WTC11 (cell line): Measurements from ENCODE around the gene PLPPR1. TPM values are rescaled to one million over a fixed set of nuclear protein-coding genes. Genes with fewer than 3 reads are reported as not detected.

Experiments
- ATAC-seq: fragments of 200-7000 bp; cut with Tn5 transposase; 2 replicates; pipeline ENCODE4 v1.10.0; 2021; ENCODE audit warnings: mild to moderate bottlenecking, moderate library complexity
- CTCF ChIA-PET: fragments of 300-600 bp; sonication (Branson Sonifier 250); formaldehyde crosslinking; loops from one replicate; lab custom pipeline; 2021; ENCODE audit warnings: antibody characterized with exemption; lab: Charles Lee
- POLR2A ChIA-PET: fragments of 350-600 bp; sonication (Branson Sonifier 250); formaldehyde crosslinking; loops from one replicate; lab custom pipeline; 2021; ENCODE audit warnings: antibody characterized with exemption; lab: Charles Lee
- DNase-seq: peaks from one replicate; pipeline ENCODE4 v3.0.0; 2021; ENCODE audit warnings: low spot score
- H3K27ac Mint-ChIP-seq: 2 replicates; pipeline ENCODE4 v1.8.0; 2021; ENCODE audit warnings: mixed read lengths
- H3K27me3 Mint-ChIP-seq: 2 replicates; pipeline ENCODE4 v1.8.0; 2021; ENCODE audit warnings: low read depth, mild to moderate bottlenecking, moderate library complexity, mixed read lengths
- H3K36me3 Mint-ChIP-seq: 2 replicates; pipeline ENCODE4 v1.8.0; 2021; ENCODE audit warnings: mixed read lengths
- H3K4me1 Mint-ChIP-seq: 2 replicates; pipeline ENCODE4 v1.8.0; 2022; ENCODE audit warnings: mixed read lengths
- H3K4me3 Mint-ChIP-seq: 2 replicates; pipeline ENCODE4 v1.8.0; 2021; ENCODE audit warnings: mild to moderate bottlenecking, moderate library complexity, mixed read lengths
- H3K9me3 Mint-ChIP-seq: 2 replicates; pipeline ENCODE4 v1.8.0; 2021; ENCODE audit warnings: mixed read lengths
- AR ChIP-seq: fragments of 250-450 bp; sonication (Bioruptor Pico); IDR thresholded peaks from 2 replicates; pipeline ENCODE4 v1.9.0; 2021; ENCODE audit warnings: mild to moderate bottlenecking
- ATF6 ChIP-seq: sonication (generic); formaldehyde crosslinking; IDR thresholded peaks from 2 replicates; pipeline ENCODE4 v1.8.1; 2023; ENCODE audit warnings: mild to moderate bottlenecking, missing genetic modification reagents
- CBFB ChIP-seq: sonication (generic); formaldehyde crosslinking; IDR thresholded peaks from 2 replicates; pipeline ENCODE4 v1.8.1; 2022; ENCODE audit warnings: mild to moderate bottlenecking, low read depth, missing genetic modification reagents
- E2F1 ChIP-seq: sonication (generic); formaldehyde crosslinking; IDR thresholded peaks from 2 replicates; pipeline ENCODE4 v1.8.0; 2022; ENCODE audit warnings: mild to moderate bottlenecking, missing genetic modification reagents
- E2F5 ChIP-seq: sonication (generic); formaldehyde crosslinking; IDR thresholded peaks from 2 replicates; pipeline ENCODE4 v1.8.1; 2022; ENCODE audit warnings: mild to moderate bottlenecking, moderate library complexity, missing genetic modification reagents
- FOXJ3 ChIP-seq: sonication (generic); formaldehyde crosslinking; IDR thresholded peaks from 2 replicates; pipeline ENCODE4 v1.9.0; 2021; ENCODE audit warnings: missing genetic modification reagents, mild to moderate bottlenecking, borderline replicate concordance
- FOXK1 ChIP-seq: sonication (generic); formaldehyde crosslinking; IDR thresholded peaks from 2 replicates; pipeline ENCODE4 v1.8.0; 2022; ENCODE audit warnings: mild to moderate bottlenecking, moderate library complexity, missing genetic modification reagents
- GTF2I ChIP-seq: fragments of 250-450 bp; sonication (Bioruptor Pico); conservative IDR thresholded peaks from 2 replicates; pipeline ENCODE4 v1.4.0; 2021; ENCODE audit warnings: mild to moderate bottlenecking
- NFE2L1 ChIP-seq: sonication (generic); formaldehyde crosslinking; IDR thresholded peaks from 2 replicates; pipeline ENCODE4 v1.8.1; 2023; ENCODE audit warnings: missing genetic modification reagents
- NR1H2 ChIP-seq: sonication (generic); formaldehyde crosslinking; IDR thresholded peaks from 2 replicates; pipeline ENCODE4 v1.9.0; 2021; ENCODE audit warnings: mild to moderate bottlenecking, moderate library complexity, missing genetic modification reagents
- NR2C2 ChIP-seq: sonication (generic); formaldehyde crosslinking; IDR thresholded peaks from 2 replicates; pipeline ENCODE4 v1.8.0; 2022; ENCODE audit warnings: mild to moderate bottlenecking, missing genetic modification reagents
- NR3C1 ChIP-seq: sonication (generic); formaldehyde crosslinking; conservative IDR thresholded peaks from 2 replicates; pipeline ENCODE4 v1.8.1; 2023; ENCODE audit warnings: low read depth, mild to moderate bottlenecking, missing genetic modification reagents
- RELA ChIP-seq: sonication (generic); formaldehyde crosslinking; IDR thresholded peaks from 2 replicates; pipeline ENCODE4 v1.8.1; 2022; ENCODE audit warnings: missing genetic modification reagents, mild to moderate bottlenecking, borderline replicate concordance
- SMAD3 ChIP-seq: sonication (generic); formaldehyde crosslinking; IDR thresholded peaks from 2 replicates; pipeline ENCODE4 v1.8.0; 2022; ENCODE audit warnings: missing genetic modification reagents, mild to moderate bottlenecking, borderline replicate concordance
- STAT6 ChIP-seq: sonication (generic); formaldehyde crosslinking; conservative IDR thresholded peaks from 2 replicates; pipeline ENCODE4 v1.8.1; 2023; ENCODE audit warnings: mild to moderate bottlenecking, low read depth, missing genetic modification reagents, moderate library complexity
- TCF7 ChIP-seq: sonication (generic); formaldehyde crosslinking; IDR thresholded peaks from 2 replicates; pipeline ENCODE4 v1.8.0; 2022; ENCODE audit warnings: mild to moderate bottlenecking, low read depth, missing genetic modification reagents, moderate library complexity
- USF1 ChIP-seq: sonication (generic); formaldehyde crosslinking; IDR thresholded peaks from 2 replicates; pipeline ENCODE4 v1.8.0; 2022; ENCODE audit warnings: mild to moderate bottlenecking, missing genetic modification reagents
- ZNF121 ChIP-seq: sonication (generic); formaldehyde crosslinking; IDR thresholded peaks from 2 replicates; pipeline ENCODE4 v1.8.0; 2023; ENCODE audit warnings: missing genetic modification reagents
- ZNF232 ChIP-seq: sonication (generic); formaldehyde crosslinking; IDR thresholded peaks from 2 replicates; pipeline ENCODE4 v1.8.0; 2022; ENCODE audit warnings: mild to moderate bottlenecking, missing genetic modification reagents
- ZNF396 ChIP-seq: fragments of 250-450 bp; sonication (Bioruptor Pico); IDR thresholded peaks from 2 replicates; pipeline ENCODE4 v1.8.0; 2021; ENCODE audit warnings: mild to moderate bottlenecking, moderate library complexity, borderline replicate concordance
- ZNF416 ChIP-seq: fragments of 250-450 bp; sonication (Bioruptor Pico); IDR thresholded peaks from 2 replicates; pipeline ENCODE4 v1.9.0; 2021; ENCODE audit warnings: mild to moderate bottlenecking, inconsistent platforms
- ZNF671 ChIP-seq: fragments of 250-450 bp; sonication (Bioruptor Pico); IDR thresholded peaks from 2 replicates; pipeline ENCODE4 v1.8.0; 2021; ENCODE audit warnings: mild to moderate bottlenecking
- total RNA-seq: library from RNA; stranded (reverse); gene quantifications from 3 replicates; pipeline ENCODE4 v1.2.3, GENCODE V29; 2021

Gene PLPPR1
- total RNA-seq, 1 experiment from 2014 or later = 1.5 TPM

GRCh38 chr9:101005246-101005645 is 23.3 kb upstream of the PLPPR1 start:
- H3K4me1 Mint-ChIP-seq = no peaks in the 10 kb centered on the region
- CTCF ChIA-PET = no interaction called here
- H3K4me3 Mint-ChIP-seq = no peak overlapping the region
- H3K27ac Mint-ChIP-seq = no peak overlapping the region
- H3K36me3 Mint-ChIP-seq = peaks cover 10% of the 10 kb centered on the region
- no peak for ATAC-seq
- no peak for TF ChIP-seq ATF6 (CRISPR knock-in tag)
- TF ChIP-seq FOXJ3 (CRISPR knock-in tag) = no peak
- TF ChIP-seq AR (CRISPR knock-in tag) = no peak
- TF ChIP-seq STAT6 (CRISPR knock-in tag) = no peak
- TF ChIP-seq E2F1 (CRISPR knock-in tag) = no peak
- no peak for TF ChIP-seq FOXK1 (CRISPR knock-in tag)
- TF ChIP-seq NR2C2 (CRISPR knock-in tag) = no peak
- TF ChIP-seq NR3C1 (CRISPR knock-in tag) = no peak
- TF ChIP-seq ZNF671 (CRISPR knock-in tag) = no peak
- TF ChIP-seq NFE2L1 (CRISPR knock-in tag) = no peak
- no peak for TF ChIP-seq CBFB
- TF ChIP-seq USF1 (CRISPR knock-in tag) = no peak
- no peaks in the 10 kb centered on the region for H3K27me3 Mint-ChIP-seq
- DNase-seq = no peak
- POLR2A ChIA-PET = no interaction called here
- H3K9me3 Mint-ChIP-seq = peaks cover 24% of the 10 kb centered on the region

- ChIA-PET CTCF (no interaction called here), POLR2A (no interaction called here)
- H3K27ac Mint-ChIP-seq = no peak overlapping the region
- no peak for DNase-seq
- no peak overlapping the region for H3K4me3 Mint-ChIP-seq
- no peaks in the 10 kb centered on the region for H3K36me3 Mint-ChIP-seq
- no peaks in the 10 kb centered on the region for H3K9me3 Mint-ChIP-seq
- no peaks in the 10 kb centered on the region for H3K27me3 Mint-ChIP-seq
- no peak for ATAC-seq
- H3K4me1 Mint-ChIP-seq = no peaks in the 10 kb centered on the region
- TF ChIP-seq NR1H2 (CRISPR knock-in tag) (no peak), ZNF396 (CRISPR knock-in tag) (no peak), CBFB (no peak), E2F5 (no peak), ZNF416 (CRISPR knock-in tag) (no peak), GTF2I (CRISPR knock-in tag) (no peak), ATF6 (CRISPR knock-in tag) (no peak), TCF7 (CRISPR knock-in tag) (no peak), SMAD3 (no peak), ZNF232 (no peak), RELA (CRISPR knock-in tag) (no peak), ZNF121 (no peak)
Measured at GRCh38 chr9:101014566-101014965, 14.0 kb upstream of the PLPPR1 start.
